Cardiac fibroblast (primary cell): ENCODE results near the gene KIF4A.
"Not testable (repeated sequence)": the region's sequence is repeated elsewhere in the genome, so short reads cannot be mapped to it uniquely, and the experiment has no call there.

ENCODE experiments used
- DNase-seq, 2 donors: peaks; one replicate each; pipeline versions ENCODE4 v3.0.0 to v3.0.0-alpha.2; 2010; ENCODE audit warnings: low read depth in 2 of 2
- H3K4me3 ChIP-seq, 2 donors: replicated peaks in 1 of 2; 1 replicate in 1 of 2; 2 replicates in 1 of 2; pipeline ENCODE4 v1.5.1; 2011; ENCODE audit warnings: low read depth in 2 of 2, low read length in 2 of 2, mild to moderate bottlenecking in 2 of 2, moderate library complexity in 1 of 2
- TF ChIP-seq, protein P1 (sequence below): IDR thresholded peaks from one replicate; pipeline ENCODE4 v1.5.1; 2011; ENCODE audit warnings: low read depth, mild to moderate bottlenecking, low read length, inconsistent platforms

The KIF4A gene, protein sequence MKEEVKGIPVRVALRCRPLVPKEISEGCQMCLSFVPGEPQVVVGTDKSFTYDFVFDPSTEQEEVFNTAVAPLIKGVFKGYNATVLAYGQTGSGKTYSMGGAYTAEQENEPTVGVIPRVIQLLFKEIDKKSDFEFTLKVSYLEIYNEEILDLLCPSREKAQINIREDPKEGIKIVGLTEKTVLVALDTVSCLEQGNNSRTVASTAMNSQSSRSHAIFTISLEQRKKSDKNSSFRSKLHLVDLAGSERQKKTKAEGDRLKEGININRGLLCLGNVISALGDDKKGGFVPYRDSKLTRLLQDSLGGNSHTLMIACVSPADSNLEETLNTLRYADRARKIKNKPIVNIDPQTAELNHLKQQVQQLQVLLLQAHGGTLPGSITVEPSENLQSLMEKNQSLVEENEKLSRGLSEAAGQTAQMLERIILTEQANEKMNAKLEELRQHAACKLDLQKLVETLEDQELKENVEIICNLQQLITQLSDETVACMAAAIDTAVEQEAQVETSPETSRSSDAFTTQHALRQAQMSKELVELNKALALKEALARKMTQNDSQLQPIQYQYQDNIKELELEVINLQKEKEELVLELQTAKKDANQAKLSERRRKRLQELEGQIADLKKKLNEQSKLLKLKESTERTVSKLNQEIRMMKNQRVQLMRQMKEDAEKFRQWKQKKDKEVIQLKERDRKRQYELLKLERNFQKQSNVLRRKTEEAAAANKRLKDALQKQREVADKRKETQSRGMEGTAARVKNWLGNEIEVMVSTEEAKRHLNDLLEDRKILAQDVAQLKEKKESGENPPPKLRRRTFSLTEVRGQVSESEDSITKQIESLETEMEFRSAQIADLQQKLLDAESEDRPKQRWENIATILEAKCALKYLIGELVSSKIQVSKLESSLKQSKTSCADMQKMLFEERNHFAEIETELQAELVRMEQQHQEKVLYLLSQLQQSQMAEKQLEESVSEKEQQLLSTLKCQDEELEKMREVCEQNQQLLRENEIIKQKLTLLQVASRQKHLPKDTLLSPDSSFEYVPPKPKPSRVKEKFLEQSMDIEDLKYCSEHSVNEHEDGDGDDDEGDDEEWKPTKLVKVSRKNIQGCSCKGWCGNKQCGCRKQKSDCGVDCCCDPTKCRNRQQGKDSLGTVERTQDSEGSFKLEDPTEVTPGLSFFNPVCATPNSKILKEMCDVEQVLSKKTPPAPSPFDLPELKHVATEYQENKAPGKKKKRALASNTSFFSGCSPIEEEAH

DNA sequence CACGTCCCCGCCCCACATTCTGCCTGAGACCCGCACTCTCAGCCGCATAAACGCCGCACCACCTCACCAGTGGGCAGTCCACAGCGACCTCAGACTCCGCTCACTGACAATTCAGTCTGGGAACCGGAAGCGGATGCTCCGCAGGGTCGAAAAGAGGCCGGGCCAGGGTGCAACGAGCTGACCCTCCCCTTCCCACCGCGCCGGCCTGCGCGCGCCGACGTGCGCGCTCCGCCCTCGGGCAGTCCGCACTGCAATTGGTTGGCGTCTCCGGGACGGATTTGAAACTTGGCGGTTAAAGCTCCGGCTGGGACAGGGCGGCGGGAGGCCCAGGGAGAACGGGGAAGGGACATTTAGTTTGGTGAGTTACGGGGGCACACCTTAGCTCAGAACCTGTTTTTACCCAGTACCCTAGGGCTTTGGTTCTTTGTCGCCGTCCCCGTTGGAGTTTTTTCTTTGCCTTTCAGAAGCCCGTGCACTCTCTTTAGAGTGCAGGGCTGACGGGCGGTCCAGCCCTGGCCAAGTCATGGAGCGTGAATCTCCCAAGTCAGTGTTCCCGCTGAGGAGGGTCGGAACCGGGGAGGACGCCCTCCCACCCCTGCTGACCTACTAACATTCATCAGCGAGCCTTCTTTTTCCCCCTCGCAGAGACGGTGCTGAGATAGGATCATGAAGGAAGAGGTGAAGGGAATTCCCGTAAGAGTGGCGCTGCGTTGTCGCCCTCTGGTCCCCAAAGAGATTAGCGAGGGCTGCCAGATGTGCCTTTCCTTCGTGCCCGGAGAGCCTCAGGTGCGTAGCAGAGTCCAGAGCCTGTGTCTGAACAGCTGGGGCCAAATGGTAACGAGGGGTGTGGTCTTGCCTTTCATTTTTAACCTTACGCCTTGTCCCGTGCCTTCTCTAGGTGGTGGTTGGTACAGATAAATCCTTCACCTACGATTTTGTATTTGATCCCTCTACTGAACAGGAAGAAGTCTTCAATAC, at the start of gene KIF4A, which contains the start of gene PDZD11:
Gene KIF4A (plus strand): TSS at position 312 of the 978 bp plus-strand sequence. CDS start 355 bp downstream, at position 667.
Gene PDZD11 (minus strand): TSS at position 135 of the 978 bp plus-strand sequence. CDS start 586 bp downstream, outside the sequence.
- DNase-seq = peak; percentile 83
- peak within 1 kb of the TSS; percentile 69 to 78 for H3K4me3 ChIP-seq
- TF ChIP-seq, protein P1, sequence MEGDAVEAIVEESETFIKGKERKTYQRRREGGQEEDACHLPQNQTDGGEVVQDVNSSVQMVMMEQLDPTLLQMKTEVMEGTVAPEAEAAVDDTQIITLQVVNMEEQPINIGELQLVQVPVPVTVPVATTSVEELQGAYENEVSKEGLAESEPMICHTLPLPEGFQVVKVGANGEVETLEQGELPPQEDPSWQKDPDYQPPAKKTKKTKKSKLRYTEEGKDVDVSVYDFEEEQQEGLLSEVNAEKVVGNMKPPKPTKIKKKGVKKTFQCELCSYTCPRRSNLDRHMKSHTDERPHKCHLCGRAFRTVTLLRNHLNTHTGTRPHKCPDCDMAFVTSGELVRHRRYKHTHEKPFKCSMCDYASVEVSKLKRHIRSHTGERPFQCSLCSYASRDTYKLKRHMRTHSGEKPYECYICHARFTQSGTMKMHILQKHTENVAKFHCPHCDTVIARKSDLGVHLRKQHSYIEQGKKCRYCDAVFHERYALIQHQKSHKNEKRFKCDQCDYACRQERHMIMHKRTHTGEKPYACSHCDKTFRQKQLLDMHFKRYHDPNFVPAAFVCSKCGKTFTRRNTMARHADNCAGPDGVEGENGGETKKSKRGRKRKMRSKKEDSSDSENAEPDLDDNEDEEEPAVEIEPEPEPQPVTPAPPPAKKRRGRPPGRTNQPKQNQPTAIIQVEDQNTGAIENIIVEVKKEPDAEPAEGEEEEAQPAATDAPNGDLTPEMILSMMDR = no peak

DNA sequence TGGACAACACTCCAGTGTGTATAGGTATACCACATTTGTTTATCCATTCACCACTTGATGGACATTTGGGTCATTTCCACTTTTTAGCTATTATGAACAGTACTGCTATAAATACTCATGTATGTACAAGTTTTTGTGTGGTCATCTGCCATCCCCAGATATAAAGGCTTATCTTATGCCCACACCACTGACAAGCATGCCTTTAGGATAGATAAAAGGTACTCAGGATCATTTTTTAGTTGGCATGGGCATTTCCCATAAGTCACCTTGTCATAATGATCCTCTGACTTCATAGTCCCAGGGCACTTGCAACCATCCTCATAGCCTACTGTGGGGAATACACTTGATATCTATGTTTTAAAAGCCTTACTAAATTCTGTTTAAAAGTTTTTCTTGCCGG, 49.2 kb upstream of the KIF4A start:
- TF ChIP-seq, protein P1 = no peak
- DNase-seq = no peak
- no peak overlapping the region for H3K4me3 ChIP-seq

DNA sequence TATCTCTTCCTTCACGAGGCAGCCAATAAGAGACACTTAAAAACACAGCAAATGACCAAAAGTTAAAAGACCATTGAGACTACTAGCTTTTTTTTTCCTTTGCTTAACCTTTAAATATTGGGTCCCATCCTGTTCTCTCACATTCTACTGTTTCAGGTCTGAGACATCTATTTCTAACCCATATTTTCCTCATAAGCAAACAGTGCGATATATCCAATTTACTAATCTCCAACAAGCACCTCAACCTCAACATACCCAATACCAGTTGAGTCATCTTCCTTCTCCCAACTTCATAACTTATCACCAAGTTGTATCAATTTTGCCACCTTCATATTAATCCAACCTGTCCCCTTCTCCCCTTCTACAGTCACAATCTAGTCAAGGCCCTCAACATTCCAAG, 48.4 kb upstream of the KIF4A start:
- H3K4me3 ChIP-seq = no peak overlapping the region
- TF ChIP-seq, protein P1 = no peak
- DNase-seq = no peak

DNA sequence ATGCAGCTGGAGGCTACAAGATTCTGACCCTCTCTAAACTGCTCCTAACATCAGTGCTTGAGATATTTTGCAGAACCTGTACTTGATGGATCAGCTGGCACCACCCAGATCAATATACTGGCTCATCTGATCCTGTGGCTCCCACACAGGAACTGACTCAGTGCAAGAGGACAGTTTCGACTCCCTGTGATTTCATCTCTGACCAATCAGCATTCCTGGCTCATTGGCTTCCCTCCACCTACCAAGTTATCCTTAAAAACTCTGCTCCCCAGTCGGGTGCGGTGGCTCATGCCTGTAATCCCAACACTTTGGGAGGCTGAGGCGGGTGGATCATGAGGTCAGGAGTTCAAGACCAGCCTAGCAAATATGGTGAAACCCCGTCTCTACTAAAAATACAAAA, 46.3 kb upstream of the KIF4A start:
- peak in 1 of 2 donors; percentile 22 for DNase-seq
- H3K4me3 ChIP-seq = not testable (repeated sequence)

DNA sequence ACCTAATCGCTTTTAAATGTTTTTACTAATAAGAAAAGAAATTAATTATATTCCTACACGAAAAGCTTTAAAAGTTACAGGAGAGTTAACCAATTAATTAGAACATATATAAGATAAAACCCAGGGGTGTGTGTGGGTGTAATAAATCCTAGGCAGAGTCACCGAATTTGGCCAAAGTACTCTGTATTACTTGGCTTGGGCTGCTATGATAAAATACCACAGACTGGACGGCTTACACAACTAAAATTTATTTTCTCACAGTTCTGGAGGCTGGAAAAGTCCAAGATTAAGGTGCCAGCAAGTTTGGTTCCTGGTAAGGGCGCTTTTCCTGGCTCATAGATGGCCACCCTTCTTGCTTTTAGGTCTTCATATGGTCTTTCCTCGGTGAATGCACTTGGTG, 45.0 kb upstream of the KIF4A start:
- no peak overlapping the region for H3K4me3 ChIP-seq
- DNase-seq = no peak
- TF ChIP-seq, protein P1 = no peak

DNA sequence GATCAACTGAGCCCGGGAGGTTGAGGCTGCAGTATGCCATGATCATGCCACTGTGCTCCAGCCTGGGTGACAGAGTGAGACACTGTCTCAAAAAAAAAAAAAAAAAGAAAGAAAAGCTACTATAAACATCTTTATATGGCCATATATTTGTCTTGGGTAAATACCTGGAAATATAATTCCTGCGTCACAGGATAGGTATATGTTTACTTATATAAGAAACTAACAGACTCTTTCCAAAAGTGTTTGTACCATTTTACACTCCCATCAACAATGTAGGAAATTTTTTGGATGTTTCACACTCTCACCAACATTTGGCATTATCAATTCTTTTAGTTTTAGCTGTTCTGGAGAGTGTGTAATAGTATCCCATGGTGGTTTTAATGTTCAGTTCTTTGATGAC, 42.7 kb upstream of the KIF4A start:
- TF ChIP-seq, protein P1 = no peak
- H3K4me3 ChIP-seq = no peak overlapping the region
- DNase-seq = no peak
